ENCODE results near the gene MOCS3.

MOCS3 gene

DNA sequence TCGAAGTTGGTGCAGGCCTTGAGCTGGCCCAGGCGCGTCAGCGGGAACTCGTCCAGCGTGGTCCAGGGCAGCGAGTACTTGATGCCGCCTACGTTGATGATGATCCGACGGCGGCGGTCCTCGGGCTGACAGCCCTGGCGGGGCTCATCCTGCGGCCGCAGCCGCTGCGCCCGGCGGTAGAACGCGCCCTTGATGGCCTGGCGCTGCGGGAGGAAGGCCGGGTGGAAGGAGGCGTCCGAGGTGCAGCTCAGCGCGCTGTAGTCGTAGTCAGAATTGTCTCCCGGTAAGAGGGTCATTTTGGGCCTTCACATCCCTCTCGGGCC is 51.4 kb downstream of the MOCS3 start:
- no peaks in the 10 kb centered on the region for H3K9me2 ChIP-seq (replicated peaks; ENCODE audit: insufficient read depth, low read length)
- H3K27ac ChIP-seq (ENCODE audit: low read length) = no peak overlapping the region
- peaks cover 14% of the 10 kb centered on the region for H3K27me3 ChIP-seq (replicated peaks; ENCODE audit: insufficient read depth, low read length)
- H3K36me3 ChIP-seq (replicated peaks; ENCODE audit: insufficient read depth, low read length) = no peaks in the 10 kb centered on the region
- H3K4me3 ChIP-seq (ENCODE audit: low read length) = no peak overlapping the region
- H3K9me3 ChIP-seq (replicated peaks; ENCODE audit: insufficient read depth, low read length) = no peaks in the 10 kb centered on the region
- H4K20me1 ChIP-seq (ENCODE audit: insufficient read depth, low read length) = no peaks in the 10 kb centered on the region
- H3F3A ChIP-seq (ENCODE audit: insufficient read depth, low read length) = no peaks in the 10 kb centered on the region
- TF ChIP-seq EZH2phosphoT487 (IDR thresholded peaks at IDR 0.05; ENCODE audit: low read length) (no peak), EZH2 (optimal IDR thresholded peaks at IDR 0.05; ENCODE audit: low read depth, low read length) (no peak)
- TF ChIP-seq, protein P1, sequence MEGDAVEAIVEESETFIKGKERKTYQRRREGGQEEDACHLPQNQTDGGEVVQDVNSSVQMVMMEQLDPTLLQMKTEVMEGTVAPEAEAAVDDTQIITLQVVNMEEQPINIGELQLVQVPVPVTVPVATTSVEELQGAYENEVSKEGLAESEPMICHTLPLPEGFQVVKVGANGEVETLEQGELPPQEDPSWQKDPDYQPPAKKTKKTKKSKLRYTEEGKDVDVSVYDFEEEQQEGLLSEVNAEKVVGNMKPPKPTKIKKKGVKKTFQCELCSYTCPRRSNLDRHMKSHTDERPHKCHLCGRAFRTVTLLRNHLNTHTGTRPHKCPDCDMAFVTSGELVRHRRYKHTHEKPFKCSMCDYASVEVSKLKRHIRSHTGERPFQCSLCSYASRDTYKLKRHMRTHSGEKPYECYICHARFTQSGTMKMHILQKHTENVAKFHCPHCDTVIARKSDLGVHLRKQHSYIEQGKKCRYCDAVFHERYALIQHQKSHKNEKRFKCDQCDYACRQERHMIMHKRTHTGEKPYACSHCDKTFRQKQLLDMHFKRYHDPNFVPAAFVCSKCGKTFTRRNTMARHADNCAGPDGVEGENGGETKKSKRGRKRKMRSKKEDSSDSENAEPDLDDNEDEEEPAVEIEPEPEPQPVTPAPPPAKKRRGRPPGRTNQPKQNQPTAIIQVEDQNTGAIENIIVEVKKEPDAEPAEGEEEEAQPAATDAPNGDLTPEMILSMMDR (IDR thresholded peaks at IDR 0.05; ENCODE audit: low read length) = no peak
- no peak for DNase-seq
- H2AFZ ChIP-seq (ENCODE audit: low read length) = no peak overlapping the region
- H3K79me2 ChIP-seq (ENCODE audit: low read length) = no peaks in the 10 kb centered on the region
- H3K4me2 ChIP-seq (ENCODE audit: low read depth, low read length) = no peak overlapping the region
- H3K9ac ChIP-seq (ENCODE audit: low read length) = no peak overlapping the region
- no peaks in the 10 kb centered on the region for H3K4me1 ChIP-seq (ENCODE audit: low read length)

DNA sequence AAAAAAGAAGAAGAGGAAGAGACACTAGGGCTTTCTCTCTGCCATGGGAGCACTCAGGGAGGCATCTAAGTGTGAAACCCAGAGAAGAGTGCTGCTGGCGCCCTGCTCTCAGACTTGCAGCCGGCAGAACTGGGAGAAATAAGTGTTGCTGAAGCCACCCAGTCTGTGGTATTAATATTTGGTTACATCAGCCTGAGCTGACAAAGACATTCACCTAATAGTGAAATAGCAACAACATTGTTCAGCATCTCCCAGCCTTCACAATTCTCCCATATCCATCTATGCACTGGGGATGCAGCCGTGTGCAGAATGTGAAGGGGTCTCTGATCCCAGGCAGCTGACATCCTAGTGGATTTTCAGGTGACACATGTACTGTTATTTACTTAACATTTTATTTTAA is 52.3 kb downstream of the MOCS3 start:
- no peak overlapping the region for H3K4me3 ChIP-seq (ENCODE audit: low read length)
- no peaks in the 10 kb centered on the region for H3K4me1 ChIP-seq (ENCODE audit: low read length)
- H3K9me3 ChIP-seq (replicated peaks; ENCODE audit: insufficient read depth, low read length) = no peaks in the 10 kb centered on the region
- no peaks in the 10 kb centered on the region for H4K20me1 ChIP-seq (ENCODE audit: insufficient read depth, low read length)
- DNase-seq = no peak
- no peak overlapping the region for H2AFZ ChIP-seq (ENCODE audit: low read length)
- H3F3A ChIP-seq (ENCODE audit: insufficient read depth, low read length) = no peaks in the 10 kb centered on the region
- peaks cover 14% of the 10 kb centered on the region for H3K27me3 ChIP-seq (replicated peaks; ENCODE audit: insufficient read depth, low read length)
- TF ChIP-seq, protein P1 (IDR thresholded peaks at IDR 0.05; ENCODE audit: low read length) = no peak
- TF ChIP-seq EZH2 (optimal IDR thresholded peaks at IDR 0.05; ENCODE audit: low read depth, low read length) (no peak), EZH2phosphoT487 (IDR thresholded peaks at IDR 0.05; ENCODE audit: low read length) (no peak)
- H3K79me2 ChIP-seq (ENCODE audit: low read length) = no peaks in the 10 kb centered on the region
- no peak overlapping the region for H3K9ac ChIP-seq (ENCODE audit: low read length)
- no peak overlapping the region for H3K27ac ChIP-seq (ENCODE audit: low read length)
- H3K36me3 ChIP-seq (replicated peaks; ENCODE audit: insufficient read depth, low read length) = no peaks in the 10 kb centered on the region
- H3K4me2 ChIP-seq (ENCODE audit: low read depth, low read length) = no peak overlapping the region
- H3K9me2 ChIP-seq (replicated peaks; ENCODE audit: insufficient read depth, low read length) = no peaks in the 10 kb centered on the region

DNA sequence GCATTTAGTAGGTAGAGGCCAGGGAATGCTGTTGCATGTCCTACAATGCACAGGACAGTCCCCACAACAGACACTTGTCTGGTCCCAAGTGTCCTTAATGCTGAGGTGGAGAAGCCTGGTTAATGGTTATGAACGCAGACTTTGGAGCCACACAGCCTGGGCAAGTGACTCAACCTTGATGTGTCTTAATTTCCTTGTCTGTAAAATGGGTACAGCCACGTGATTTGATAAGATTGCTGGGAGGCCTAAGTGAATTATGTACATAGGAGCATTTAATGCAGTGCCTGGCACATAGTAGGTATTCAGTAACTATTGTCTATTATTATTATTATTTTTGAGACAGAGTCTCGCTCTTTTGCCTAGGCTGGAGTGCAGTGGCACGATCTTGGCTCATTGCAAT is 52.9 kb downstream of the MOCS3 start:
- Histone ChIP-seq H3K9me3 (replicated peaks; ENCODE audit: insufficient read depth, low read length) (no peaks in the 10 kb centered on the region), H3K4me1 (ENCODE audit: low read length) (no peaks in the 10 kb centered on the region), H3K4me2 (ENCODE audit: low read depth, low read length) (no peak overlapping the region), H3K9ac (ENCODE audit: low read length) (no peak overlapping the region), H3K27ac (ENCODE audit: low read length) (no peak overlapping the region), H3K79me2 (ENCODE audit: low read length) (no peaks in the 10 kb centered on the region), H3F3A (ENCODE audit: insufficient read depth, low read length) (no peaks in the 10 kb centered on the region), H3K27me3 (replicated peaks; ENCODE audit: insufficient read depth, low read length) (peaks cover 14% of the 10 kb centered on the region), H3K4me3 (ENCODE audit: low read length) (no peak overlapping the region), H3K9me2 (replicated peaks; ENCODE audit: insufficient read depth, low read length) (no peaks in the 10 kb centered on the region), H4K20me1 (ENCODE audit: insufficient read depth, low read length) (no peaks in the 10 kb centered on the region), H3K36me3 (replicated peaks; ENCODE audit: insufficient read depth, low read length) (no peaks in the 10 kb centered on the region), H2AFZ (ENCODE audit: low read length) (no peak overlapping the region)
- no peak for DNase-seq
- TF ChIP-seq, protein P1 (IDR thresholded peaks at IDR 0.05; ENCODE audit: low read length) = no peak
- TF ChIP-seq EZH2phosphoT487 (IDR thresholded peaks at IDR 0.05; ENCODE audit: low read length) = no peak
- no peak for TF ChIP-seq EZH2 (optimal IDR thresholded peaks at IDR 0.05; ENCODE audit: low read depth, low read length)

Data from MM.1S (cell line).